Keratinocyte (primary cell): ENCODE results near the gene IPO11. TPM values are rescaled to one million over a fixed set of nuclear protein-coding genes. Genes with fewer than 3 reads are reported as not detected.

Source experiments
- DNase-seq: peaks from one replicate; pipeline ENCODE4 v3.0.0-alpha.2; 2011; ENCODE audit warnings: low read depth, missing footprints, low spot score
- FAIRE-seq: peaks from 2 replicates; lab custom pipeline; 2011; peaks lifted over from hg19 to GRCh38; lab: Jason Lieb, UNC
- H2AFZ ChIP-seq: 2 replicates; pipeline ENCODE4 v1.6.0; 2012; ENCODE audit warnings: low read length, control low read depth, inconsistent platforms; ENCODE audit not compliant: control insufficient read depth
- H3K27ac ChIP-seq: 2 replicates; pipeline ENCODE4 v1.5.1; 2011; ENCODE audit warnings: low read length; ENCODE audit not compliant: control insufficient read depth, insufficient read depth
- H3K27me3 ChIP-seq: 3 replicates; pipeline ENCODE4 v1.6.0; 2011; ENCODE audit warnings: low read length; ENCODE audit not compliant: control insufficient read depth, insufficient read depth; ENCODE audit errors: extremely low read depth
- H3K36me3 ChIP-seq, 2 experiments: 2 replicates in 1 of 2; 3 replicates in 1 of 2; pipeline ENCODE4 v1.5.1; 2011; ENCODE audit warnings: low read length in 2 of 2, mild to moderate bottlenecking in 1 of 2; ENCODE audit not compliant: control insufficient read depth in 2 of 2, insufficient read depth in 2 of 2; ENCODE audit errors: extremely low read depth in 1 of 2
- H3K4me1 ChIP-seq: 3 replicates; pipeline ENCODE4 v1.5.1; 2011; ENCODE audit warnings: low read length; ENCODE audit not compliant: control insufficient read depth, insufficient read depth; ENCODE audit errors: extremely low read depth
- H3K4me2 ChIP-seq: 3 replicates; pipeline ENCODE4 v1.6.0; 2011; ENCODE audit warnings: low read depth, low read length; ENCODE audit not compliant: control insufficient read depth, insufficient read depth; ENCODE audit errors: extremely low read depth
- H3K4me3 ChIP-seq, 3 experiments: fragments of 200-600 bp in 1 of 3; sonication (generic) in 1 of 3; 2 replicates in 2 of 3; 3 replicates in 1 of 3; pipeline ENCODE4 v1.5.1; 2011 to 2016; ENCODE audit warnings: low read length in 3 of 3, mild to moderate bottlenecking in 3 of 3, control low read depth in 2 of 3, inconsistent platforms in 1 of 3, low read depth in 1 of 3, mixed read lengths in 1 of 3, mixed run types in 1 of 3, moderate library complexity in 1 of 3; ENCODE audit not compliant: control insufficient read depth in 2 of 3, insufficient read depth in 2 of 3; ENCODE audit errors: extremely low read depth in 1 of 3
- H3K79me2 ChIP-seq: 2 replicates; pipeline ENCODE4 v1.6.0; 2012; ENCODE audit warnings: low read length; ENCODE audit not compliant: control insufficient read depth, insufficient read depth
- H3K9ac ChIP-seq: 3 replicates; pipeline ENCODE4 v1.6.0; 2011; ENCODE audit warnings: low read length; ENCODE audit not compliant: control insufficient read depth, insufficient read depth; ENCODE audit errors: extremely low read depth
- H3K9me1 ChIP-seq: 3 replicates; pipeline ENCODE4 v1.6.0; 2011; ENCODE audit warnings: low read length; ENCODE audit not compliant: control insufficient read depth, insufficient read depth; ENCODE audit errors: extremely low read depth
- H3K9me3 ChIP-seq: 2 replicates; pipeline ENCODE4 v1.5.1; 2012; ENCODE audit warnings: low read depth, low read length; ENCODE audit not compliant: control insufficient read depth
- H4K20me1 ChIP-seq: 3 replicates; pipeline ENCODE4 v1.6.0; 2011; ENCODE audit warnings: low read length; ENCODE audit not compliant: control insufficient read depth, insufficient read depth; ENCODE audit errors: extremely low read depth
- EZH2 ChIP-seq: IDR thresholded peaks from one replicate; pipeline ENCODE4 v1.6.1; 2012; ENCODE audit warnings: inconsistent platforms, mild to moderate bottlenecking, low read length, moderate library complexity
- dilution Hi-C: fragments of 300-500 bp; cut with MboI; formaldehyde crosslinking; loops from one replicate; pipeline ENCODE4 v1.7.0; 2020; ENCODE audit warnings: low sequenced_read_pairs; ENCODE audit not compliant: extremely low pct_ligation_motif_present
- polyA plus RNA-seq, 5 experiments: library from polyadenylated mRNA; depleted of rRNA in 3 of 5; stranded (reverse) in 3 of 5; stranded (forward) in 1 of 5; unstranded in 1 of 5; fragments of >200 nt; gene quantifications; 1 replicate in 1 of 5; 2 replicates in 3 of 5; 3 replicates in 1 of 5; pipeline versions ENCODE4 v1.2.1 to v1.2.3, GENCODE V29; 2011 to 2012; ENCODE audit warnings: missing spikeins in 2 of 5, low read depth in 1 of 5, low replicate concordance in 1 of 5
- TF ChIP-seq, protein P1 (sequence below), 3 experiments: IDR thresholded peaks in 1 of 3; conservative IDR thresholded peaks in 1 of 3; optimal IDR thresholded peaks in 1 of 3; 2 replicates in 2 of 3; 3 replicates in 1 of 3; pipeline versions ENCODE3 to v1.5.1; 2011; ENCODE audit warnings: low read length in 3 of 3, mild to moderate bottlenecking in 3 of 3, moderate library complexity in 2 of 3, control low read depth in 1 of 3, inconsistent platforms in 1 of 3; ENCODE audit not compliant: insufficient read depth in 2 of 3; ENCODE audit errors: extremely low read depth in 1 of 3

Gene IPO11
- polyA plus RNA-seq, 1 donor (not counting 4 experiments of a cell fraction or from before 2014, with no cell fraction given): 34.7 TPM

DNA sequence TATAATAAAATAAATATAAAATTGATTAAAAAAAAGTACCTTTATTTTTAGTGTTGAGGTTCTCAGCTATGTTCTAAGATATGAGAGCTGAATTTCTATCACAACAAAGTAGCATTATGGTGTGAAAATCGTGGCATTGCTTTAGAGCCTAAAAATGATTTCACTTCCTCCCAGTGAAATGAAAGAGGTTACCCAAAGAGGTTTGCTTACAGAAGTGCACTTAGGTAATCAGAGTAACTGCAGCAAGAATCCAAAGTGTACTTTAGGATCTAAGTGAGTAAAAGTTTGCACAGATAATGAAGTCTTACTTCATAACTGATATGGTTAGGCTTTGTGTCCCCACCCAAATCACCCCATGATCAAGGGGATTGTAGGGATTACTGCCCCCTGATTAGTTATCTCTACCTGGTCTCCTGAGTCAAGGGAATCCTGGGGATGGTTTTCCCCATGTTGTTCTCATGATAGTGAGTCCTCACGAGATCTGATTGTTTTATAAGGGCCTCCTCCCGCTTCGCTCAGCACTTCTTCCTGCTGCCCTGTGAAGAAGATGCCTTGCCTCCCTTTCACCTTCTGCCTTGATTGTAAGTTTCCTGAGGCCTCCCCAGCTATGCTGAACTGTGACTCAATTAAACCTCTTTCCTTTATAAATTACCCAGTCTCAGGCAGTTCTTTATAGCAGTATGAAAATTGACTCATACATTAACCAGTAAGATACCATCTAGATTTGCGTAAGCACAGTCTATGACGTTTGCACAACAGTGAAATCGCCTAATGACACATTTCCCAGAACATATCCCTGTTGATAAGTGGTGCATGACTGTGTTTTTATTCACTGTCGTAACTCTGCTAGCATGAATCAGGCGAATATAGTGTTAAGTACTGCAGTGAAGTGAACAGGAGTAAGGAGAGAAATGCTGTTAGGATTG, 125.7 kb downstream of the IPO11 start:
- Histone ChIP-seq H3K4me3 (no peak overlapping the region), H3K9me1 (no peaks in the 10 kb centered on the region)
- DNase-seq: peak; percentile 11

DNA sequence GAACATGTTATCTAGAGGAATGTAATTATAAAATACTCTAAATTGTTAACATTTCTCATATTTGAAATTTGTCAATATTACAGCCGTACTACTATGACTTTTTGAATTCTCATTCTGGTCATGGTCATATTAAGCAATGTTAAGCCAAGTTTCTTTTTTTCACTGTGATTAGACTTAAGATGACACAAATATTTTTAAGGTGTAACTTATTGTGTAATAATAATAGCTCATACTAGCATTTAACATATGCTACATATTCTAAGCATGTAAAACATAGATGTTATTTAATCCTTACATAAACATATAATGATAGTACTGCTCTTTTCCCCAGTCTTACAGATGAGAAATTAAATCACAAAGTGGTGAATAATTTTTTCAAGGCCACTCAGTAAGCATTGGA, 130.2 kb downstream of the IPO11 start:
- dilution Hi-C loops: no loop called here

More for the DNA sequence above, 125.7 kb downstream of the IPO11 start:
- peaks cover 0 to 2% of the 10 kb centered on the region in 2 experiments for H3K36me3 ChIP-seq
- H3K4me1 ChIP-seq: no peaks in the 10 kb centered on the region
- H3K9ac ChIP-seq: no peak overlapping the region
- H3K9me3 ChIP-seq: no peaks in the 10 kb centered on the region
- peak; percentile 44 for FAIRE-seq
- no peak overlapping the region for H2AFZ ChIP-seq
- no peaks in the 10 kb centered on the region for H3K27me3 ChIP-seq
- TF ChIP-seq, protein P1, sequence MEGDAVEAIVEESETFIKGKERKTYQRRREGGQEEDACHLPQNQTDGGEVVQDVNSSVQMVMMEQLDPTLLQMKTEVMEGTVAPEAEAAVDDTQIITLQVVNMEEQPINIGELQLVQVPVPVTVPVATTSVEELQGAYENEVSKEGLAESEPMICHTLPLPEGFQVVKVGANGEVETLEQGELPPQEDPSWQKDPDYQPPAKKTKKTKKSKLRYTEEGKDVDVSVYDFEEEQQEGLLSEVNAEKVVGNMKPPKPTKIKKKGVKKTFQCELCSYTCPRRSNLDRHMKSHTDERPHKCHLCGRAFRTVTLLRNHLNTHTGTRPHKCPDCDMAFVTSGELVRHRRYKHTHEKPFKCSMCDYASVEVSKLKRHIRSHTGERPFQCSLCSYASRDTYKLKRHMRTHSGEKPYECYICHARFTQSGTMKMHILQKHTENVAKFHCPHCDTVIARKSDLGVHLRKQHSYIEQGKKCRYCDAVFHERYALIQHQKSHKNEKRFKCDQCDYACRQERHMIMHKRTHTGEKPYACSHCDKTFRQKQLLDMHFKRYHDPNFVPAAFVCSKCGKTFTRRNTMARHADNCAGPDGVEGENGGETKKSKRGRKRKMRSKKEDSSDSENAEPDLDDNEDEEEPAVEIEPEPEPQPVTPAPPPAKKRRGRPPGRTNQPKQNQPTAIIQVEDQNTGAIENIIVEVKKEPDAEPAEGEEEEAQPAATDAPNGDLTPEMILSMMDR (optimal IDR thresholded peaks at IDR 0.05 in 1 of 3, IDR thresholded peaks at IDR 0.05 in 1 of 3, conservative IDR thresholded peaks at IDR 0.05 in 1 of 3; ENCODE audit: extremely low read depth in 1 of 3, insufficient read depth in 2 of 3, low read length in 3 of 3): no peak
- TF ChIP-seq EZH2: no peak
- dilution Hi-C loops: no loop called here
- H3K79me2 ChIP-seq: no peaks in the 10 kb centered on the region
- H4K20me1 ChIP-seq: no peaks in the 10 kb centered on the region
- no peak overlapping the region for H3K27ac ChIP-seq
- H3K4me2 ChIP-seq: no peak overlapping the region

More for the DNA sequence above, 130.2 kb downstream of the IPO11 start:
- Histone ChIP-seq H3K36me3 (peaks cover 0 to 2% of the 10 kb centered on the region in 2 experiments), H3K9ac (no peak overlapping the region), H3K9me1 (no peaks in the 10 kb centered on the region), H3K27ac (no peak overlapping the region), H3K4me2 (no peak overlapping the region), H2AFZ (no peak overlapping the region), H3K4me1 (no peaks in the 10 kb centered on the region), H3K4me3 (no peak overlapping the region), H3K27me3 (no peaks in the 10 kb centered on the region), H4K20me1 (no peaks in the 10 kb centered on the region), H3K79me2 (no peaks in the 10 kb centered on the region), H3K9me3 (no peaks in the 10 kb centered on the region)
- no peak for FAIRE-seq
- TF ChIP-seq EZH2: no peak
- no peak for DNase-seq
